GM12801 (cell line): ENCODE measurements around the gene SRRM4.

Experiments
- TF ChIP-seq, protein P1 (sequence below): IDR thresholded peaks from one replicate; pipeline ENCODE4 v1.5.1; 2011; ENCODE audit warnings: control low read depth; ENCODE audit not compliant: insufficient read length; ENCODE audit errors: extremely low read depth

SRRM4 gene

DNA sequence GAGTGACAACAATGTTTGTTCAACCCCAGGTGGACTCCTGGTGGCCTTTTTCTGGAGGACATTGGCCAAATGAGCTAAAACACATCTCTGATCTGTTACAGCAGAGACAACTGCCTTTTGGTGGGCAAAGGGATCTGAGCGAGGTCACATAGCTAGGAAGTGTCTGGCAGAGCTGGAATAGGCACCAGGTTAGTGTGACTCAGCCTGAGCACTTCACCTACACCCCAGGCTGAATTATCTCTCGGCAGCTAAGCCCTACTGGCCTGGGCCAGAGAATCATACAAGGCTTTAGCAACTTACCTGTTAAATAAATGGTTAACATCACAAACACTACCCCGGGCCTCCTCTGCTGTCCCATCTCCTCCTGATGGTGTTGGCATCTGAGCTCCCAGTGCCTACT lies 147.2 kb downstream of the SRRM4 start:
- TF ChIP-seq, protein P1, sequence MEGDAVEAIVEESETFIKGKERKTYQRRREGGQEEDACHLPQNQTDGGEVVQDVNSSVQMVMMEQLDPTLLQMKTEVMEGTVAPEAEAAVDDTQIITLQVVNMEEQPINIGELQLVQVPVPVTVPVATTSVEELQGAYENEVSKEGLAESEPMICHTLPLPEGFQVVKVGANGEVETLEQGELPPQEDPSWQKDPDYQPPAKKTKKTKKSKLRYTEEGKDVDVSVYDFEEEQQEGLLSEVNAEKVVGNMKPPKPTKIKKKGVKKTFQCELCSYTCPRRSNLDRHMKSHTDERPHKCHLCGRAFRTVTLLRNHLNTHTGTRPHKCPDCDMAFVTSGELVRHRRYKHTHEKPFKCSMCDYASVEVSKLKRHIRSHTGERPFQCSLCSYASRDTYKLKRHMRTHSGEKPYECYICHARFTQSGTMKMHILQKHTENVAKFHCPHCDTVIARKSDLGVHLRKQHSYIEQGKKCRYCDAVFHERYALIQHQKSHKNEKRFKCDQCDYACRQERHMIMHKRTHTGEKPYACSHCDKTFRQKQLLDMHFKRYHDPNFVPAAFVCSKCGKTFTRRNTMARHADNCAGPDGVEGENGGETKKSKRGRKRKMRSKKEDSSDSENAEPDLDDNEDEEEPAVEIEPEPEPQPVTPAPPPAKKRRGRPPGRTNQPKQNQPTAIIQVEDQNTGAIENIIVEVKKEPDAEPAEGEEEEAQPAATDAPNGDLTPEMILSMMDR: no peak

GRCh38 chr12:119129827-119130434 lies 148.6 kb downstream of the SRRM4 start:
- TF ChIP-seq, protein P1: no peak

DNA sequence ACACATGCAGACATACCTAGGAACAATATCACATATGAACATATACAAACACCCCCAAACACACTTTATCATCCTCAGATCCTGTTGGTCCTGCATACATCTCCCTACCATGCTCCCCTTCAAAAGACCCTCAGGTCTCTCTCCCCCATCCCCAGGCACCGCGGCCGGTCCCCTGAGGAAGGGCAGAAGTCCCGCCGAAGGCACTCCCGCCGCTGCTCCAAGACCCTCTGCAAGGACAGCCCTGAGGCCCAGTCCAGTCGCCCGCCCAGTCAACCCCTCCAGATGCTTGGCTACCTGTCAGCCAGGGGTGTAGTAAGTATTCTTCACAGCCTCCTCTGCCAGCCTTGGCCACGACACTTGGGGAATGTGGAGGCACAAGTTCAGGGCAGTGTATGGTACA lies 149.2 kb downstream of the SRRM4 start:
- TF ChIP-seq, protein P1: no peak

- TF ChIP-seq, protein P1: no peak
Measured at GRCh38 chr12:119134284-119135072, 153.1 kb downstream of the SRRM4 start.

DNA sequence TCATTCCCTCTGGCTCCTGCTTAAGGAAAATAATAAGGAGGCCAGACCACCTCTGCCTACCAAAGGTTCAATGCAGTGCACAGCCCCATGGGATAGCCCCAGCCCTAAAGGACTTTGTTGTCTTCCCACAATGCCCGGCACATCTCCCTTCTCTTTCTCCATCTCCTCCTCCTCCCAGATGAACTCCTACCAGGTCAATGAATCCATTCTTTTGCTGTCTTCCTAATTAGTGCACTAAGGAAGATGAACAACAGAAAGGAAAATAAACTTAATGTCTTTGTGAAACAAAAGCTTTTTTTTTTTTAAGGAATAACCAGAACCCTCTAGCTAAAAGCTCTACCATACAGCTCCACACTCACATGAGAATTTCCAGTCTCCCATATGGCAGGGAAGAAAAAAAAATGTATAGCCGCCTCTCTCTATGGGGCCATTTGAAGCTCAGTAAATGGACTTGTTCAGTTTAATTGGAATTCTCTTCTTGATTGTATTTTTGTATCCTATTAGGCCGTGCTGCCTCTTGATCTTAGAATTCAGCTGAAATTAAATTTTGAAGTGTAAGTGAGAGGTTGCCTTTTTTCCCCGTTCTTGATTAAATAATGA lies 155.6 kb downstream of the SRRM4 start:
- TF ChIP-seq, protein P1: no peak

DNA sequence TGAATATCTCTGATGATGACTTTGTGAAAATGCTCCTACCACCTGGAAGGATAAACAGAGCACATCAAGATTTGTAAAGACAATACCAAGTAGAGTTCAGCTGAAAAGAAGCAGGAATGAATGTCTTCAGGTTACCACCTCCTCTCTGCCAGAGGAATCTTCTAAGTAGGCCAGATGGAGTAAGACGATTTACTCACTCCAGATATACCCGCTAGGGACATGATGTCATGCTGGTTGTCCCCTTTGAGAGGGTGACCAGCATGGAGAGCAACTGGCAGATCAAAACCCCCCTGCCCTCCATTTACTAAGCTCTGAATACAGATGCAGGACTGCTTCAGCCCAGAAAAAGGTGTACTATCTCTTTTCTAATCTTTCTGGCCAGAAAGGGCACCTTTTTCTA lies 158.1 kb downstream of the SRRM4 start:
- TF ChIP-seq, protein P1: no peak

GRCh38 chr12:119145367-119145766 lies 164.0 kb downstream of the SRRM4 start:
- TF ChIP-seq, protein P1: no peak
